ENCODE measurements around the gene ZNF423. TPM values are rescaled to one million over a fixed set of nuclear protein-coding genes. Genes with fewer than 3 reads are reported as not detected.

The ZNF423 gene
- total and polyA plus RNA-seq, 9 of the 15 experiments (the other 6 are each of a cell fraction or from before 2014, with no cell fraction given): not detected

GRCh38 chr16:49631187-49632041 is 224.5 kb downstream of the ZNF423 start:
- ATAC-seq (no peak), FAIRE-seq (no peak), DNase-seq (ENCODE audit: extremely low read depth in 1 of 4, low spot score in 3 of 4) (no peak)
- no peaks in the 10 kb centered on the region for H3K79me2 ChIP-seq (ENCODE audit: control insufficient read depth, insufficient read depth, low read length)
- H3K4me2 ChIP-seq (ENCODE audit: insufficient read depth, low read length): no peak overlapping the region
- H2AFZ ChIP-seq (ENCODE audit: low read depth, low read length): no peak overlapping the region
- in situ Hi-C loops (cut with MboI) (no loop called here), intact Hi-C loops (cut with micrococcal nuclease) (no loop called here)
- peaks cover 0 to 4% of the 10 kb centered on the region in 2 experiments; a peak in 1 of 5 replicates for H3K4me1 ChIP-seq (replicated peaks in 1 of 2; ENCODE audit: control insufficient read depth in 2 of 2, insufficient read depth in 2 of 2, low read length in 2 of 2)
- no peak overlapping the region for H3K9ac ChIP-seq (ENCODE audit: insufficient read depth in 1 of 2, low read depth in 2 of 2, low read length in 2 of 2)
- no peaks in the 10 kb centered on the region for H3K9me3 ChIP-seq (replicated peaks; ENCODE audit: control insufficient read depth, insufficient read depth, low read depth, low read length)
- no TSS peak for BruUV-seq (replicated peaks)
- no peak overlapping the region for H3K27ac ChIP-seq (ENCODE audit: extremely low read depth, low read depth, low read length)
- WGBS (ENCODE audit: insufficient coverage, low coverage, missing lambda C conversion rate): 0% methylated on average over 5 of the region's 5 CpGs
- no peaks in the 10 kb centered on the region for H3K36me3 ChIP-seq (ENCODE audit: control insufficient read depth, insufficient read depth, low read length)
- ChIA-PET POLR2A (interaction anchor here (0.5 to 0.7 kb wide), 3 partner anchors 27 to 78 kb away, joined by 3 read pairs; no protein-coding TSS in a partner anchor), CTCF (ENCODE audit: low intra/inter-chr PET ratio) (no interaction called here)
- TF ChIP-seq CC2D1A (IDR thresholded peaks at IDR 0.05) (no peak), SAP30 (IDR thresholded peaks at IDR 0.05; ENCODE audit: borderline replicate concordance, insufficient read depth, low read depth, low read length, poor library complexity, severe bottlenecking) (no peak), ZNF431 (CRISPR knock-in tag; IDR thresholded peaks at IDR 0.05) (no peak)
- TF ChIP-seq, protein P1, sequence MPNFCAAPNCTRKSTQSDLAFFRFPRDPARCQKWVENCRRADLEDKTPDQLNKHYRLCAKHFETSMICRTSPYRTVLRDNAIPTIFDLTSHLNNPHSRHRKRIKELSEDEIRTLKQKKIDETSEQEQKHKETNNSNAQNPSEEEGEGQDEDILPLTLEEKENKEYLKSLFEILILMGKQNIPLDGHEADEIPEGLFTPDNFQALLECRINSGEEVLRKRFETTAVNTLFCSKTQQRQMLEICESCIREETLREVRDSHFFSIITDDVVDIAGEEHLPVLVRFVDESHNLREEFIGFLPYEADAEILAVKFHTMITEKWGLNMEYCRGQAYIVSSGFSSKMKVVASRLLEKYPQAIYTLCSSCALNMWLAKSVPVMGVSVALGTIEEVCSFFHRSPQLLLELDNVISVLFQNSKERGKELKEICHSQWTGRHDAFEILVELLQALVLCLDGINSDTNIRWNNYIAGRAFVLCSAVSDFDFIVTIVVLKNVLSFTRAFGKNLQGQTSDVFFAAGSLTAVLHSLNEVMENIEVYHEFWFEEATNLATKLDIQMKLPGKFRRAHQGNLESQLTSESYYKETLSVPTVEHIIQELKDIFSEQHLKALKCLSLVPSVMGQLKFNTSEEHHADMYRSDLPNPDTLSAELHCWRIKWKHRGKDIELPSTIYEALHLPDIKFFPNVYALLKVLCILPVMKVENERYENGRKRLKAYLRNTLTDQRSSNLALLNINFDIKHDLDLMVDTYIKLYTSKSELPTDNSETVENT (CRISPR knock-in tag; IDR thresholded peaks at IDR 0.05): no peak
- TF ChIP-seq, protein P2, sequence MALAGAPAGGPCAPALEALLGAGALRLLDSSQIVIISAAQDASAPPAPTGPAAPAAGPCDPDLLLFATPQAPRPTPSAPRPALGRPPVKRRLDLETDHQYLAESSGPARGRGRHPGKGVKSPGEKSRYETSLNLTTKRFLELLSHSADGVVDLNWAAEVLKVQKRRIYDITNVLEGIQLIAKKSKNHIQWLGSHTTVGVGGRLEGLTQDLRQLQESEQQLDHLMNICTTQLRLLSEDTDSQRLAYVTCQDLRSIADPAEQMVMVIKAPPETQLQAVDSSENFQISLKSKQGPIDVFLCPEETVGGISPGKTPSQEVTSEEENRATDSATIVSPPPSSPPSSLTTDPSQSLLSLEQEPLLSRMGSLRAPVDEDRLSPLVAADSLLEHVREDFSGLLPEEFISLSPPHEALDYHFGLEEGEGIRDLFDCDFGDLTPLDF (CRISPR knock-in tag; IDR thresholded peaks at IDR 0.05): no peak
- TF ChIP-seq, protein P3, sequence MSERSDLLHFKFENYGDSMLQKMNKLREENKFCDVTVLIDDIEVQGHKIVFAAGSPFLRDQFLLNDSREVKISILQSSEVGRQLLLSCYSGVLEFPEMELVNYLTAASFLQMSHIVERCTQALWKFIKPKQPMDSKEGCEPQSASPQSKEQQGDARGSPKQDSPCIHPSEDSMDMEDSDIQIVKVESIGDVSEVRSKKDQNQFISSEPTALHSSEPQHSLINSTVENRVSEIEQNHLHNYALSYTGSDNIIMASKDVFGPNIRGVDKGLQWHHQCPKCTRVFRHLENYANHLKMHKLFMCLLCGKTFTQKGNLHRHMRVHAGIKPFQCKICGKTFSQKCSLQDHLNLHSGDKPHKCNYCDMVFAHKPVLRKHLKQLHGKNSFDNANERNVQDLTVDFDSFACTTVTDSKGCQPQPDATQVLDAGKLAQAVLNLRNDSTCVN (CRISPR knock-in tag; IDR thresholded peaks at IDR 0.05): no peak
- no peaks in the 10 kb centered on the region for H3K9me1 ChIP-seq (ENCODE audit: control insufficient read depth, insufficient read depth, low read length)
- no peak overlapping the region for H3K4me3 ChIP-seq
- peaks cover 4 to 22% of the 10 kb centered on the region in 2 experiments; a peak in 4 of 5 replicates for H3K27me3 ChIP-seq (ENCODE audit: control insufficient read depth in 2 of 2, insufficient read depth in 2 of 2, low read length in 2 of 2)
- H4K20me1 ChIP-seq (replicated peaks; ENCODE audit: control insufficient read depth, insufficient read depth, low read length): peaks cover 2% of the 10 kb centered on the region; the same call in 1 of the 2 replicates
